Stomach (tissue), 4 donors: Measurements from ENCODE around the gene KIF2C.

Source experiments
- POLR2AphosphoS5 ChIP-seq, 3 donors: sonication (generic); formaldehyde crosslinking; IDR thresholded peaks; one replicate each; pipeline ENCODE4 v1.6.1; 2016; ENCODE audit warnings: antibody characterized with exemption in 3 of 3
- TF ChIP-seq, protein P1 (sequence below), 7 experiments: fragments of 450-650 bp in 4 of 7; fragments of 200-600 bp in 3 of 7; sonication (generic) in 3 of 7; IDR thresholded peaks; one replicate each; pipeline ENCODE4 v1.5.1; 2016 to 2019; ENCODE audit warnings: antibody characterized with exemption in 7 of 7, control low read depth in 2 of 7, mild to moderate bottlenecking in 1 of 7

- TF ChIP-seq, protein P1, sequence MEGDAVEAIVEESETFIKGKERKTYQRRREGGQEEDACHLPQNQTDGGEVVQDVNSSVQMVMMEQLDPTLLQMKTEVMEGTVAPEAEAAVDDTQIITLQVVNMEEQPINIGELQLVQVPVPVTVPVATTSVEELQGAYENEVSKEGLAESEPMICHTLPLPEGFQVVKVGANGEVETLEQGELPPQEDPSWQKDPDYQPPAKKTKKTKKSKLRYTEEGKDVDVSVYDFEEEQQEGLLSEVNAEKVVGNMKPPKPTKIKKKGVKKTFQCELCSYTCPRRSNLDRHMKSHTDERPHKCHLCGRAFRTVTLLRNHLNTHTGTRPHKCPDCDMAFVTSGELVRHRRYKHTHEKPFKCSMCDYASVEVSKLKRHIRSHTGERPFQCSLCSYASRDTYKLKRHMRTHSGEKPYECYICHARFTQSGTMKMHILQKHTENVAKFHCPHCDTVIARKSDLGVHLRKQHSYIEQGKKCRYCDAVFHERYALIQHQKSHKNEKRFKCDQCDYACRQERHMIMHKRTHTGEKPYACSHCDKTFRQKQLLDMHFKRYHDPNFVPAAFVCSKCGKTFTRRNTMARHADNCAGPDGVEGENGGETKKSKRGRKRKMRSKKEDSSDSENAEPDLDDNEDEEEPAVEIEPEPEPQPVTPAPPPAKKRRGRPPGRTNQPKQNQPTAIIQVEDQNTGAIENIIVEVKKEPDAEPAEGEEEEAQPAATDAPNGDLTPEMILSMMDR (IDR thresholded peaks at IDR 0.05), result no peak
- no peak for TF ChIP-seq POLR2AphosphoS5 (IDR thresholded peaks at IDR 0.05)
Measured at GRCh38 chr1:44718091-44718490, 21.5 kb upstream of the KIF2C start.
